Measurements from ENCODE around the gene SELPLG. TPM values are rescaled to one million over a fixed set of nuclear protein-coding genes. Genes with fewer than 3 reads are reported as not detected.

Gene SELPLG
- total RNA-seq, 1 donor from 2014 or later, result 0.51 TPM

- H3K36me3 Mint-ChIP-seq (ENCODE audit: low read depth), result peaks cover 20% of the 10 kb centered on the region
- TF ChIP-seq CTCF (conservative IDR thresholded peaks at IDR 0.05), result no peak
- H3K27ac Mint-ChIP-seq (ENCODE audit: unreplicated experiment), result no peak overlapping the region
- no peak overlapping the region for H3K4me3 Mint-ChIP-seq
- no peaks in the 10 kb centered on the region for H3K27me3 Mint-ChIP-seq (ENCODE audit: low read depth)
- no peak for DNase-seq (ENCODE audit: low read depth, low spot score)
- H3K9me3 Mint-ChIP-seq, result no peaks in the 10 kb centered on the region
- peaks cover 15% of the 10 kb centered on the region for H3K4me1 Mint-ChIP-seq
These were observed 20.2 kb upstream of the SELPLG start for GRCh38 chr12:108653922-108654321.

- no peak for TF ChIP-seq CTCF (conservative IDR thresholded peaks at IDR 0.05)
- Mint-ChIP-seq H3K9me3 (no peaks in the 10 kb centered on the region), H3K27me3 (ENCODE audit: low read depth) (no peaks in the 10 kb centered on the region), H3K27ac (ENCODE audit: unreplicated experiment) (no peak overlapping the region), H3K4me3 (no peak overlapping the region), H3K36me3 (ENCODE audit: low read depth) (peaks cover 18% of the 10 kb centered on the region), H3K4me1 (peaks cover 15% of the 10 kb centered on the region)
- DNase-seq (ENCODE audit: low read depth, low spot score), result no peak
These were observed 19.4 kb upstream of the SELPLG start for GRCh38 chr12:108653082-108653516.

GRCh38 chr12:108650083-108650482, 16.4 kb upstream of the SELPLG start:
- Mint-ChIP-seq H3K4me3 (no peak overlapping the region), H3K36me3 (ENCODE audit: low read depth) (peaks cover 12% of the 10 kb centered on the region), H3K27ac (ENCODE audit: unreplicated experiment) (no peak overlapping the region)

GRCh38 chr12:108649669-108650068, 16.0 kb upstream of the SELPLG start:
- peaks cover 12% of the 10 kb centered on the region for H3K36me3 Mint-ChIP-seq (ENCODE audit: low read depth)
- no peak for TF ChIP-seq CTCF (conservative IDR thresholded peaks at IDR 0.05)
- H3K27ac Mint-ChIP-seq (ENCODE audit: unreplicated experiment), result no peak overlapping the region
- H3K4me1 Mint-ChIP-seq, result no peaks in the 10 kb centered on the region
- DNase-seq (ENCODE audit: low read depth, low spot score), result no peak
- no peak overlapping the region for H3K4me3 Mint-ChIP-seq
- H3K9me3 Mint-ChIP-seq, result no peaks in the 10 kb centered on the region
- no peaks in the 10 kb centered on the region for H3K27me3 Mint-ChIP-seq (ENCODE audit: low read depth)

More at GRCh38 chr12:108650083-108650482, 16.4 kb upstream of the SELPLG start:
- TF ChIP-seq CTCF (conservative IDR thresholded peaks at IDR 0.05), result no peak
- no peaks in the 10 kb centered on the region for H3K27me3 Mint-ChIP-seq (ENCODE audit: low read depth)
- DNase-seq (ENCODE audit: low read depth, low spot score), result no peak
- H3K4me1 Mint-ChIP-seq, result no peaks in the 10 kb centered on the region
- H3K9me3 Mint-ChIP-seq, result no peaks in the 10 kb centered on the region

DNA sequence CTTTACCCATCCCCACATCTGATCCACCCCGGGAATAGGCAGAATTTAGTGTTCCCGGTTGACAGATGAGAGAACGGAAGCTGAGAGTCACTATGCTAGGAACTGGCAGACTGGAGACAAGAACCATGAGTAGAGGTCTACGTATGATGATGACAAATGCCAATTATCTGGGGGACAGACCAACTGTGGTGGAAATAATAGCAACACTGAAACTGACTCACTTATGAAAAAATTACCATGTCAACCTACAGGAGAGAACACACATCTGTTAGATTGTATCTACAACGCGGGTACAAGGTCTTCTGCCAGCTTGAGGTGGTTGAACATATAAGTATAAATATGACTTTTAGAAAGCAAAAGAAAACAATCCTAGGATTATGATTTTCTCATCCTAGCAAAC, 15.4 kb upstream of the SELPLG start:
- no peak overlapping the region for H3K27ac Mint-ChIP-seq (ENCODE audit: unreplicated experiment)
- TF ChIP-seq CTCF (conservative IDR thresholded peaks at IDR 0.05), result no peak
- H3K4me1 Mint-ChIP-seq, result no peaks in the 10 kb centered on the region
- H3K9me3 Mint-ChIP-seq, result no peaks in the 10 kb centered on the region
- no peak overlapping the region for H3K4me3 Mint-ChIP-seq
- DNase-seq (ENCODE audit: low read depth, low spot score), result no peak
- H3K27me3 Mint-ChIP-seq (ENCODE audit: low read depth), result no peaks in the 10 kb centered on the region
- H3K36me3 Mint-ChIP-seq (ENCODE audit: low read depth), result peaks cover 12% of the 10 kb centered on the region

- Mint-ChIP-seq H3K4me1 (peaks cover 3% of the 10 kb centered on the region), H3K27ac (ENCODE audit: unreplicated experiment) (no peak overlapping the region), H3K36me3 (ENCODE audit: low read depth) (peaks cover 12% of the 10 kb centered on the region), H3K4me3 (no peak overlapping the region), H3K27me3 (ENCODE audit: low read depth) (no peaks in the 10 kb centered on the region), H3K9me3 (no peaks in the 10 kb centered on the region)
- no peak for TF ChIP-seq CTCF (conservative IDR thresholded peaks at IDR 0.05)
- no peak for DNase-seq (ENCODE audit: low read depth, low spot score)
These were observed 14.7 kb upstream of the SELPLG start for GRCh38 chr12:108648371-108648770.
